ENCODE data around the gene ADRA2B.

Gene ADRA2B

DNA sequence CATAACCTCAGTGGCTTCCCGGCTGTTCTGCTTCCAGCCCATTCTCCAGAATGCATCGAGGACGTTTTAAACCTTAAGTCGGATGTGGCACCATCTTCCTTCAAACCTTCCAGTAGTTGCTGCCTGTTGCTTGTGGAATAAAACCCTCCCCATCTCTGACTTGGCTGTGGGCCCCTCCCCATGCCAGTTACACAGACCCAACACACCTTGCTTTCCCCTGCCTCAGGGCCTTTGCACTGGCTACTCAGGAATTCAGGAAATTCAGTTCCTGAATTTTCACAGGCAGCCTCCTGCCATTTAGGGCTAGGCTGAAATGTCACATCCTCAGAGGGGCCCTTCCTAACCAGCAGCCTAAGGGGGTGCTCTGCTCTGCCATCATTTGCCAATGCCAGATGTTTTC lies 5.0 kb upstream of the ADRA2B start:
- Histone ChIP-seq H3K36me3 (ENCODE audit: control insufficient read depth in 2 of 2, insufficient read depth in 2 of 2, low read length in 2 of 2) (no peaks in the 10 kb centered on the region), H3K9me3 (ENCODE audit: control insufficient read depth in 2 of 2, low read length in 2 of 2) (no peaks in the 10 kb centered on the region), H3K9ac (ENCODE audit: low read length in 2 of 2) (no peak overlapping the region), H3K4me1 (ENCODE audit: control insufficient read depth, insufficient read depth, low read length) (peaks cover 4% of the 10 kb centered on the region), H3K27me3 (ENCODE audit: control insufficient read depth in 1 of 2, insufficient read depth in 2 of 2, low read length in 2 of 2) (peaks cover 21 to 44% of the 10 kb centered on the region in 2 donors), H3K27ac (ENCODE audit: low read length) (no peak overlapping the region), H3K4me3 (ENCODE audit: low read length in 2 of 2) (no peak overlapping the region)

DNA sequence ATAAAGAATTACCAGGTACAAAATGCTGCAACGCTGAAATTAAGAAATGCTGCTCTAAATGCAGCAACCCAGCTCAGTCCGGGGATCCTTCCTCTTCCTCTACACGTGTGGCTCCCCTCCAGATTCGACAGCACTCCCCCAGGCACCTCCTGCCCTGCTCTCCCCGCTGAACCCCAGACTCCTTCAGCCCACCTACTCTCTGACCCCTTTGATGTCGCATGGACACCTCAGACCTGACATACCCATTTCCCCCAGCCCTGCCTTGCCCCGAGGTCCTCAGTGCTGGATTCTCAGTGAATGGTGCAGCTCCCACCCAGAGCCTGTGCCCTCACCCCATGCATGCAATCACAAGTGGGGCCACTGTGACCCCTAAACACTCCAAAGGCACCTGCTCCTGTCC lies 4.6 kb upstream of the ADRA2B start:
- peaks cover 25 to 44% of the 10 kb centered on the region in 2 donors for H3K27me3 ChIP-seq (ENCODE audit: control insufficient read depth in 1 of 2, insufficient read depth in 2 of 2, low read length in 2 of 2)

DNA sequence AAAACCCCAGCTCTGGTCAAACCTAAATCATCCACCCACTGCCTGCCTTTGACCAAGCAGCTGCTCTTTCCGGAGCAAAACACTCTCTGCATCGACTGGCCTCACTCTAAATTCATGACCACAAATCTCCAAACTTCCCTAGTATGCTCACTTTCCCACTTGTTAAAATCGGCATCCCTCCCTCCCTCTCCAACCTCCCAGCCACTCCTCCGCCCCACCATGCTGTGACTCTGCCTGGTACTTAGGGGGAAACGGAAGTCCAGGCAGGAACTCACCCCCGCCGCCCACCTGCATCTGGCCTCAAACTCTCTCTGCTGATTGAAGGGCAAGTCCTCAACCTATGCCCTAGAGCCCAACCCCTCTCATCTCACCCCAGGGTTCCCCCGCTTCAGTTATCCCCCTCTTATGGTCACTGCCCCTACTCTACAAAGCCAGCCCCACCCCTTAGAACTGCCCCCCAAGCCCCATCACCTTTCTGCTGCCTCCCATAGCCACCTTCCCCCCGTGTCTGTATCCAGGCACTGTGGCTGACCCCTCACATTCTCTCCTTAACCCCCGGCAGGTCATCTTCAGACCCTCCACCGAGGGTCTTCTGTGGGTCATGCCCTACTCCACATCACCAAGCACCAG lies 3.8 kb upstream of the ADRA2B start:
- H3K9me3 ChIP-seq (ENCODE audit: control insufficient read depth in 2 of 2, low read length in 2 of 2), result no peaks in the 10 kb centered on the region
- no peak overlapping the region for H3K4me3 ChIP-seq (ENCODE audit: low read length in 2 of 2)
- peaks cover 4% of the 10 kb centered on the region for H3K4me1 ChIP-seq (ENCODE audit: control insufficient read depth, insufficient read depth, low read length)
- H3K27ac ChIP-seq (ENCODE audit: low read length), result no peak overlapping the region
- peaks cover 32 to 43% of the 10 kb centered on the region in 2 donors for H3K27me3 ChIP-seq (ENCODE audit: control insufficient read depth in 1 of 2, insufficient read depth in 2 of 2, low read length in 2 of 2)
- H3K36me3 ChIP-seq (ENCODE audit: control insufficient read depth in 2 of 2, insufficient read depth in 2 of 2, low read length in 2 of 2), result no peaks in the 10 kb centered on the region
- no peak overlapping the region for H3K9ac ChIP-seq (ENCODE audit: low read length in 2 of 2)

More for the DNA sequence above, 4.6 kb upstream of the ADRA2B start:
- Histone ChIP-seq H3K27ac (ENCODE audit: low read length) (no peak overlapping the region), H3K4me3 (ENCODE audit: low read length in 2 of 2) (no peak overlapping the region), H3K36me3 (ENCODE audit: control insufficient read depth in 2 of 2, insufficient read depth in 2 of 2, low read length in 2 of 2) (no peaks in the 10 kb centered on the region), H3K4me1 (ENCODE audit: control insufficient read depth, insufficient read depth, low read length) (peaks cover 4% of the 10 kb centered on the region), H3K9ac (ENCODE audit: low read length in 2 of 2) (no peak overlapping the region), H3K9me3 (ENCODE audit: control insufficient read depth in 2 of 2, low read length in 2 of 2) (no peaks in the 10 kb centered on the region)

DNA sequence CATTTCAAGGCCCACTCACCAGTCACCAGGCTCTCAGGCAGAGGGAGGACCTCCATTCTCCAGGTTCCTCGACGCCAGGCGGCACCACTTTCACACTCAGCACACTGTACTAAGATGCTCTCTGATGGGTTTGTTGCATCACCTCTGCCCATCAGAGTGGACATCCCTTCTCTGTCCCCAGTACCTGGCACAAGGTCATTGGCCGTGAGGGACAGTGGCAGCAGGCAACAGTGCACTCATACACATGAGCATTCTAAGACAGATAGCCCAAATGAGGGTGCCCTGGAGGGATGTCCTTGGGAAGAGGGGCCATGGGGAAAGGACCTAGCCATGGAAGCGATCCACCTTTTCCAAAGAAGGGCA lies 3.0 kb upstream of the ADRA2B start:
- H3K27ac ChIP-seq (ENCODE audit: low read length), result no peak overlapping the region
- H3K27me3 ChIP-seq (ENCODE audit: control insufficient read depth in 1 of 2, insufficient read depth in 2 of 2, low read length in 2 of 2), result peaks cover 36 to 37% of the 10 kb centered on the region in 2 donors

DNA sequence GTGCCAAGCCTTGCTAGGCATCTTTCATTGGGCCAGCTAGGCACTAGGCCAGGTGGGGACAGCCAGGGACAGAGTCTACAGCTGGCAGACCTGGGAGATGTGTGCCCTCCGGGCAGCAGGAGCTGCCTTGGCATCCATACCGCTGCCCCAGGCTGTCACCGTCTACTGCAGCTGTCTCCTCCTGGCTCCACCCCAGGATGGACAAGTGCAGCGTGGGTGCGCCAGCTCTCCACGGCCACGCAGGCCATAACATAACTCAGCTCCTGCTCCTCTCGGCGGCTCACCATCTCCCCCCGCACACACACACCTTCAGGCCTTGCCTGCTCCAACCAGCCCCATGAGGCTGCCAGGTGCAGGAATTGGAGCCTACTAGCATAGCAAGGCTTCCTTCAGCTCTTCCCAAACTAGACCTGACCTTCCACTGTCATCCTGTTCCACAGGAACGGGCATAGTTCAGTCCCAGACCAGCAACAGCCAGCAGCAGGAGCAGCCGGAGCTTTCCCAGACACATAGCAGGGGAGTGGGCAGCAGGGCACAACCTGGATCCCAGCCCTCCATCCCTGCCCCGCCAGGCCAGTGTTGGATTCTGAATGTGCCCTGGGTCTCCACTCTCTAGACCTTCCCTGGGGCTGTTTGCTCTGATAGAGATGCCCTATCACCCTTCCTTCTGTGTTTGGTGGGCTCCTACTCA lies 2.5 kb upstream of the ADRA2B start:
- H3K27me3 ChIP-seq (ENCODE audit: control insufficient read depth in 1 of 2, insufficient read depth in 2 of 2, low read length in 2 of 2), result peaks cover 34 to 37% of the 10 kb centered on the region in 2 donors
- no peak overlapping the region for H3K4me3 ChIP-seq (ENCODE audit: low read length in 2 of 2)

More for the DNA sequence above, 3.0 kb upstream of the ADRA2B start:
- H3K9ac ChIP-seq (ENCODE audit: low read length in 2 of 2), result no peak overlapping the region
- H3K4me1 ChIP-seq (ENCODE audit: control insufficient read depth, insufficient read depth, low read length), result peaks cover 4% of the 10 kb centered on the region
- H3K4me3 ChIP-seq (ENCODE audit: low read length in 2 of 2), result no peak overlapping the region
- H3K9me3 ChIP-seq (ENCODE audit: control insufficient read depth in 2 of 2, low read length in 2 of 2), result no peaks in the 10 kb centered on the region
- H3K36me3 ChIP-seq (ENCODE audit: control insufficient read depth in 2 of 2, insufficient read depth in 2 of 2, low read length in 2 of 2), result no peaks in the 10 kb centered on the region

DNA sequence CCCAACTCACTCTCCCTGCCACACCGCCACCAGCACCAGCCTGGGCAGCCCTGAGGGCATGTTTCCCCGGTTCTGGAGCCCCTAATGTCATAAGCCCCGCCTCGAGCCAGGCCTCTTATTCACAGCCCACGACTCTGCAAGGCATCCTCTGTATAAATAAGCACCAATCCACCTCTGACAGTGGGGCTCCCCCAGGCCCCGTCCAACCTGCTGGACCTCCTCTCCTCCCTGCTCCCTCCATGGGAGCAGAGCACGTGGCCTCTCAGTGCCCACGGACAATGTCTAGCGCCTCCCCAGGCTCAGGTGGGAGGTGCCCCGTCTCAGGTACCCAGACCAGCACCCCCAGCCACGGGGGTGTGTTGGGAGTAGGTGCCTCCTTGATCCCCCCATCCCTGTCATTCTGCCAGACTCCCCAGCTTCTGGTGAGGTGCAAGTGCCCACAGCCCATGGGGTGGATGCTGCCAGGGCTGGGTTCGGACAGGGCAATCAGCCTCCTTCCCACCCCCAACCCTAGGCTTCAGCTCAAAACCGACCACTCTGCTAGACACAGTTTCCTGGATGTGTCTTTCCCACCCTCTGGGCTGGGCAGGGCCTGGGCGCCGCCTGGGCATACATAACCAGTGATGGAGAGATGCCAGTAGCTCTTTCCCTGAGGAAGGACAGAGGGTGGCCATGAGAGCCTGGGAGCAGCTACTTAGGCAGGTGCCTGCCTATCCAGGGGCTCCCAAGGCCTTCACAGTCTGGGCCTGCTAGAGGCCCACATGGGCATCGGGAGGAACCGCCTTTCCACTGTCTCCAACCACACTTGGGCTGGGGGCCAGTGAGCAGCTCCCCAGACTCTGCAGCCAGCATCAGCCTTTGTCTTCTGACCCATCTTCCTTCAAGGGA lies 1.6 kb upstream of the ADRA2B start:
- Histone ChIP-seq H3K36me3 (ENCODE audit: control insufficient read depth in 2 of 2, insufficient read depth in 2 of 2, low read length in 2 of 2) (no peaks in the 10 kb centered on the region), H3K9me3 (ENCODE audit: control insufficient read depth in 2 of 2, low read length in 2 of 2) (no peaks in the 10 kb centered on the region), H3K4me1 (ENCODE audit: control insufficient read depth, insufficient read depth, low read length) (peaks cover 4% of the 10 kb centered on the region), H3K27ac (ENCODE audit: low read length) (no peak overlapping the region), H3K4me3 (ENCODE audit: low read length in 2 of 2) (no peak overlapping the region), H3K27me3 (ENCODE audit: control insufficient read depth in 1 of 2, insufficient read depth in 2 of 2, low read length in 2 of 2) (peaks cover 33 to 37% of the 10 kb centered on the region in 2 donors), H3K9ac (ENCODE audit: low read length in 2 of 2) (no peak overlapping the region)

More for the DNA sequence above, 2.5 kb upstream of the ADRA2B start:
- no peak overlapping the region for H3K27ac ChIP-seq (ENCODE audit: low read length)
- no peaks in the 10 kb centered on the region for H3K9me3 ChIP-seq (ENCODE audit: control insufficient read depth in 2 of 2, low read length in 2 of 2)
- peaks cover 4% of the 10 kb centered on the region for H3K4me1 ChIP-seq (ENCODE audit: control insufficient read depth, insufficient read depth, low read length)
- no peaks in the 10 kb centered on the region for H3K36me3 ChIP-seq (ENCODE audit: control insufficient read depth in 2 of 2, insufficient read depth in 2 of 2, low read length in 2 of 2)
- H3K9ac ChIP-seq (ENCODE audit: low read length in 2 of 2), result no peak overlapping the region

DNA sequence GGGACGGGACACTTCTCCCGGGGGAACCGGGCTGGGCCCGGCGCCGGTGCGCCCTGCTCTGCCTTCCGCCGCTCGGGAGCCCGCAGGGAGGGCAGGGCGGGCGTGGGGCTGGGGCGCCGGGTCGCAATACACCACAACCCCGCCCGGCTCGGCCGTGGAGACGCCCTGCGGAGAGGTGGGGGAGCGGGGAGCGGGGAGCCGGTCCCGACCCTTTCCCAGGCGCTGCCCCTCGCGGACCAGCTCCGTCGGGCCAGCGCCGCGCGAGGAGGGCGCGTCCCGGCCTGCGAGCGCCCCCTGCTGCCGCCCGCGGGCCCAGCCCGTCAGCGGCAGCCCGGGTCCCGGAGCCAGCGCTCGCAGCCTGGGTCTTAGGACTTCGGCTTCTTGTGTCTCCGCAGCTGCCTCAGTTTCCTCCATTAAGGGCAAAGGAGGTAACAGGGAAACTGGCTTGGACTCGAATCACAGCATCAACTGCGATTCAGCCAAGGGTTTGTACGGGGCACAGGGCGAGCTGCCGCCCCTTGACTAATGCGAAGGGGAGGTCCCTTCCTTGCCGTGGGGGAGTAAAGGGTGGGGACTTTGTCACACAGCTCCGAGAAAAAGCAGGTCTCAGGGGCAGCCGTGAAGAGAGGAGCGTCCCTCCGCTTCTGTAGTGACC lies 635 bp upstream of the ADRA2B start:
- no peak overlapping the region for H3K27ac ChIP-seq (ENCODE audit: low read length)
- H3K4me1 ChIP-seq (ENCODE audit: control insufficient read depth, insufficient read depth, low read length), result peaks cover 4% of the 10 kb centered on the region
- no peak overlapping the region for H3K9ac ChIP-seq (ENCODE audit: low read length in 2 of 2)
- no peaks in the 10 kb centered on the region for H3K9me3 ChIP-seq (ENCODE audit: control insufficient read depth in 2 of 2, low read length in 2 of 2)
- H3K36me3 ChIP-seq (ENCODE audit: control insufficient read depth in 2 of 2, insufficient read depth in 2 of 2, low read length in 2 of 2), result no peaks in the 10 kb centered on the region
- H3K27me3 ChIP-seq (ENCODE audit: control insufficient read depth in 1 of 2, insufficient read depth in 2 of 2, low read length in 2 of 2), result peaks cover 28 to 37% of the 10 kb centered on the region in 2 donors
- peak overlapping the region in 1 of 2 donors; percentile 57 for H3K4me3 ChIP-seq (ENCODE audit: low read length in 2 of 2)

DNA sequence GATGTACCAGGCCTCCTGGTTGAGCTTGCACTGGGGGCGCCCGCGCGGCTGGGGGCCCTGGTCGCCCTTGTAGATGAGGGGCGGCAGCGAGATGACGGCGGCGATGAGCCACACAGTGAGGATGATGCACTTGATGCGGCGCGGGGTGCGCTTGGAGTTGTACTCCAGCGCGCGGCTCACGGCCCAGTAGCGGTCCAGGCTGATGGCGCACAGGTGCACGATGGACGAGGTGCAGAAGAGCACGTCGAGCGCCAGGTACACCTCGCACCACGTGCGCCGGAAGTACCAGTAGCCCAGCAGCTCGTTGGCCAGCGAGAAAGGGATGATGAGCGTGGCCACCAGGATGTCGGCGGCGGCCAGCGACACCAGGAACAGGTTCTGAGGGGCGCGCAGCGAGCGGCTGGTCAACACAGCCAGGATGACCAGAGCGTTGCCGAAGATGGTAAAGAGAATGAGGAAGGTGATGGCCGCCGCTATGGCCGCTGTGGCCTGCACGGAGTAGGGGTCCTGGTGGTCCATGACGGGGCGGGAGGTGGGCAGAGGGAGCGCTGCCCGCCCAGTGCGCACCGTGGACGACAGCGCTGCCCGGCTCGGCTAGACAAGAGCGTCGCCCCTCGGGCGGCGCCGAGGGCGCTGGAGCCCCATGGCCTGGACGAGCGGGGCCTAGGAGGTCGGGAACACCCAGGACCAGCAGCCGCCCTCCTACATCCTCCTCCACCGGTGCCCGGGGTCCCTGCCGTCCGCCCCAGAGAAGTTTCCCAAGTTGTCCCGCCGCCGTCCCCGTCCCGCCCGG lies 544 bp downstream of the ADRA2B start:
- Histone ChIP-seq H3K9me3 (ENCODE audit: control insufficient read depth in 2 of 2, low read length in 2 of 2) (no peaks in the 10 kb centered on the region), H3K36me3 (ENCODE audit: control insufficient read depth in 2 of 2, insufficient read depth in 2 of 2, low read length in 2 of 2) (no peaks in the 10 kb centered on the region), H3K4me1 (ENCODE audit: control insufficient read depth, insufficient read depth, low read length) (peaks cover 4% of the 10 kb centered on the region), H3K27ac (ENCODE audit: low read length) (no peak overlapping the region), H3K27me3 (ENCODE audit: control insufficient read depth in 1 of 2, insufficient read depth in 2 of 2, low read length in 2 of 2) (peaks cover 18 to 33% of the 10 kb centered on the region in 2 donors), H3K9ac (ENCODE audit: low read length in 2 of 2) (no peak overlapping the region), H3K4me3 (ENCODE audit: low read length in 2 of 2) (peak overlapping the region in 1 of 2 donors; percentile 57)

DNA sequence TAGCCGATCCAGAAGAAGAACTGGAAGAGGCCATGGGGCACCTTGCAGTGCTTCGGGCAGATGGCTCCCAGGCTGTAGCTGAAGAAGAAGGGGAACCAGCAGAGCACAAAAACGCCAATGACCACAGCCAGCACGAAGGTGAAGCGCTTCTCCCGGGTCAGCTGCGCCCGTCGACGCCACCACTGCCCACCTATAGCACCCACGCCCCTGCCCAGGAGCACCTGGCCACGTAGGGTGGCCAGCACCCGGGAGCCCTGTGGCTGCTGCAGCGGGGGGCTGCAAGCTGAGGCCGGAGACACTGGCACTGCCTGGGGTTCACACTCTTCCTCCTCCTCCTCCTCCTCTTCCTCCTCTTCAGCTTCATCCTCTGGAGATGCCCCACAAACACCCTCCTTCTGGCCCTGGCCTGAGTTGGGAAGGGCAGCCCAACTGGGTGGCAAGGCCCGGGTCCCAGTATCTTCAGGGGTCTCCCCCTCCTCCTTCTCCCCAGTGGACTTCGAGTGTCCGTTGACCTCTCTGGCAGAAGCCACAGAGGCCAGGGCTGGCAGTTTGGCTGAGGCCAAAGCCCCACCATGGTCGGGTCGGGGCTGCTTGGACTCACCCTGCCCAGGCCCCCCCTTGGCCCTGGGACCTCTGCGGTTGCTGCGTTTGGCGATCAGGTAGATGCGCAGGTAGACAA lies 1.3 kb downstream of the ADRA2B start:
- Histone ChIP-seq H3K36me3 (ENCODE audit: control insufficient read depth in 2 of 2, insufficient read depth in 2 of 2, low read length in 2 of 2) (no peaks in the 10 kb centered on the region), H3K27ac (ENCODE audit: low read length) (no peak overlapping the region), H3K27me3 (ENCODE audit: control insufficient read depth in 1 of 2, insufficient read depth in 2 of 2, low read length in 2 of 2) (peaks cover 18 to 33% of the 10 kb centered on the region in 2 donors), H3K4me3 (ENCODE audit: low read length in 2 of 2) (no peak overlapping the region), H3K4me1 (ENCODE audit: control insufficient read depth, insufficient read depth, low read length) (peaks cover 4% of the 10 kb centered on the region), H3K9me3 (ENCODE audit: control insufficient read depth in 2 of 2, low read length in 2 of 2) (no peaks in the 10 kb centered on the region), H3K9ac (ENCODE audit: low read length in 2 of 2) (no peak overlapping the region)
